Measurements from ENCODE around the gene GLE1.

Gene GLE1

GRCh38 chr9:128551657-128552152 lies 47.2 kb downstream of the GLE1 start:
- Histone ChIP-seq H3K9me3 (no peaks in the 10 kb centered on the region), H3K27me3 (ENCODE audit: low read depth) (no peaks in the 10 kb centered on the region), H3K36me3 (replicated peaks) (peaks cover 5% of the 10 kb centered on the region; the same call in 1 of the 2 replicates), H3K4me1 (peaks cover 29% of the 10 kb centered on the region), H3K4me3 (peak overlapping the region; percentile 81)
- no peak for DNase-seq (ENCODE audit: low spot score in 2 of 2)
- in situ Hi-C loops (cut with MboI; ENCODE audit: low sequenced_read_pairs): no loop called here

GRCh38 chr9:128552153-128552743 lies 47.7 kb downstream of the GLE1 start, which contains the start of gene SPTAN1:
TSS of gene SPTAN1 (plus strand) at chr9:128552587. CDS start at chr9:128566741, 14,154 bp downstream.
- Histone ChIP-seq H3K9me3 (no peaks in the 10 kb centered on the region), H3K36me3 (replicated peaks) (peaks cover 5% of the 10 kb centered on the region; the same call in 1 of the 2 replicates), H3K4me1 (peaks cover 35% of the 10 kb centered on the region), H3K27me3 (ENCODE audit: low read depth) (no peaks in the 10 kb centered on the region), H3K4me3 (peak within 1 kb of the TSS; percentile 81)
- DNase-seq (ENCODE audit: low spot score in 2 of 2): peak; percentile 84 to 93
- in situ Hi-C loops (cut with MboI; ENCODE audit: low sequenced_read_pairs): no loop called here

- Histone ChIP-seq H3K9me3 (no peaks in the 10 kb centered on the region), H3K36me3 (replicated peaks) (peaks cover 5% of the 10 kb centered on the region; the same call in 1 of the 2 replicates), H3K4me1 (peaks cover 39% of the 10 kb centered on the region), H3K27me3 (ENCODE audit: low read depth) (no peaks in the 10 kb centered on the region), H3K4me3 (peak overlapping the region; percentile 81)
- in situ Hi-C loops (cut with MboI; ENCODE audit: low sequenced_read_pairs): no loop called here
- peak; percentile 22 to 68 for DNase-seq (ENCODE audit: low spot score in 2 of 2)
These were observed 48.4 kb downstream of the GLE1 start for GRCh38 chr9:128552744-128553440.

- in situ Hi-C loops (cut with MboI; ENCODE audit: low sequenced_read_pairs): no loop called here
- no peak for DNase-seq (ENCODE audit: low spot score in 2 of 2)
- Histone ChIP-seq H3K4me1 (peaks cover 47% of the 10 kb centered on the region), H3K36me3 (replicated peaks) (peaks cover 5% of the 10 kb centered on the region; the same call in 1 of the 2 replicates), H3K9me3 (no peaks in the 10 kb centered on the region), H3K27me3 (ENCODE audit: low read depth) (no peaks in the 10 kb centered on the region), H3K4me3 (peak overlapping the region; percentile 81)
These were observed 49.2 kb downstream of the GLE1 start for GRCh38 chr9:128553728-128554127.

- Histone ChIP-seq H3K36me3 (replicated peaks) (peaks cover 5% of the 10 kb centered on the region; the same call in 1 of the 2 replicates), H3K4me3 (peak overlapping the region; percentile 81), H3K27me3 (ENCODE audit: low read depth) (no peaks in the 10 kb centered on the region), H3K4me1 (peaks cover 53% of the 10 kb centered on the region), H3K9me3 (no peaks in the 10 kb centered on the region)
- DNase-seq (ENCODE audit: low spot score in 2 of 2): peak; percentile 65 to 77
- in situ Hi-C loops (cut with MboI; ENCODE audit: low sequenced_read_pairs): no loop called here
These were observed 49.8 kb downstream of the GLE1 start for GRCh38 chr9:128554155-128554862.

GRCh38 chr9:128555180-128555721 lies 50.7 kb downstream of the GLE1 start:
- in situ Hi-C loops (cut with MboI; ENCODE audit: low sequenced_read_pairs): no loop called here
- no peaks in the 10 kb centered on the region for H3K9me3 ChIP-seq
- peaks cover 55% of the 10 kb centered on the region for H3K4me1 ChIP-seq
- H3K36me3 ChIP-seq (replicated peaks): peaks cover 5% of the 10 kb centered on the region; the same call in 1 of the 2 replicates
- peak; percentile 33 to 34 for DNase-seq (ENCODE audit: low spot score in 2 of 2)
- H3K4me3 ChIP-seq: no peak overlapping the region
- no peaks in the 10 kb centered on the region for H3K27me3 ChIP-seq (ENCODE audit: low read depth)

- Histone ChIP-seq H3K4me3 (no peak overlapping the region), H3K27me3 (ENCODE audit: low read depth) (no peaks in the 10 kb centered on the region), H3K36me3 (replicated peaks) (peaks cover 5% of the 10 kb centered on the region; the same call in 1 of the 2 replicates), H3K4me1 (peaks cover 55% of the 10 kb centered on the region), H3K9me3 (no peaks in the 10 kb centered on the region)
- DNase-seq (ENCODE audit: low spot score in 2 of 2): no peak
- in situ Hi-C loops (cut with MboI; ENCODE audit: low sequenced_read_pairs): no loop called here
These were observed 51.8 kb downstream of the GLE1 start for GRCh38 chr9:128556276-128556675.

- peaks cover 51% of the 10 kb centered on the region for H3K4me1 ChIP-seq
- H3K27me3 ChIP-seq (ENCODE audit: low read depth): no peaks in the 10 kb centered on the region
- no peak for DNase-seq (ENCODE audit: low spot score in 2 of 2)
- no peak overlapping the region for H3K4me3 ChIP-seq
- in situ Hi-C loops (cut with MboI; ENCODE audit: low sequenced_read_pairs): no loop called here
- no peaks in the 10 kb centered on the region for H3K9me3 ChIP-seq
- H3K36me3 ChIP-seq (replicated peaks): peaks cover 5% of the 10 kb centered on the region; the same call in 1 of the 2 replicates
These were observed 52.6 kb downstream of the GLE1 start for GRCh38 chr9:128556926-128557634.

- Histone ChIP-seq H3K9me3 (no peaks in the 10 kb centered on the region), H3K4me1 (peaks cover 51% of the 10 kb centered on the region), H3K27me3 (ENCODE audit: low read depth) (no peaks in the 10 kb centered on the region), H3K36me3 (replicated peaks) (no peaks in the 10 kb centered on the region), H3K4me3 (no peak overlapping the region)
- DNase-seq (ENCODE audit: low spot score in 2 of 2): peak; percentile 76 to 80
- in situ Hi-C loops (cut with MboI; ENCODE audit: low sequenced_read_pairs): no loop called here
These were observed 54.2 kb downstream of the GLE1 start for GRCh38 chr9:128558431-128559310.

- Histone ChIP-seq H3K4me3 (no peak overlapping the region), H3K9me3 (no peaks in the 10 kb centered on the region), H3K4me1 (no peaks in the 10 kb centered on the region), H3K36me3 (replicated peaks) (peaks cover 35% of the 10 kb centered on the region), H3K27me3 (ENCODE audit: low read depth) (no peaks in the 10 kb centered on the region)
- in situ Hi-C loops (cut with MboI; ENCODE audit: low sequenced_read_pairs): no loop called here
- no peak for DNase-seq (ENCODE audit: low spot score in 2 of 2)
These were observed 61.1 kb downstream of the GLE1 start for GRCh38 chr9:128565578-128565977.

- Histone ChIP-seq H3K4me3 (no peak overlapping the region), H3K9me3 (no peaks in the 10 kb centered on the region), H3K36me3 (replicated peaks) (peaks cover 47% of the 10 kb centered on the region), H3K4me1 (no peaks in the 10 kb centered on the region), H3K27me3 (ENCODE audit: low read depth) (no peaks in the 10 kb centered on the region)
- in situ Hi-C loops (cut with MboI; ENCODE audit: low sequenced_read_pairs): no loop called here
- no peak for DNase-seq (ENCODE audit: low spot score in 2 of 2)
These were observed 64.1 kb downstream of the GLE1 start for GRCh38 chr9:128568470-128569078.

GRCh38 chr9:128575469-128575868 lies 71.0 kb downstream of the GLE1 start:
- in situ Hi-C loops (cut with MboI; ENCODE audit: low sequenced_read_pairs): loop anchor here (5.0 kb wide), 1 partner anchor 42 kb away; no protein-coding TSS in a partner anchor
- Histone ChIP-seq H3K4me1 (no peaks in the 10 kb centered on the region), H3K27me3 (ENCODE audit: low read depth) (no peaks in the 10 kb centered on the region), H3K36me3 (replicated peaks) (peaks cover 68% of the 10 kb centered on the region), H3K9me3 (no peaks in the 10 kb centered on the region), H3K4me3 (no peak overlapping the region)
- DNase-seq (ENCODE audit: low spot score in 2 of 2): no peak

Measured in HAP-1 (cell line).